Ascending aorta (tissue), 2 donors: ENCODE results near the gene MCM3AP. TPM values are rescaled to one million over a fixed set of nuclear protein-coding genes. Genes with fewer than 3 reads are reported as not detected.
"Not testable (repeated sequence)": the region's sequence is repeated elsewhere in the genome, so short reads cannot be mapped to it uniquely, and the experiment has no call there.

Experiments used
- DNase-seq, 2 donors: peaks; one replicate each; pipeline ENCODE4 v3.0.0-alpha.2; 2019; ENCODE audit warnings: low spot score in 2 of 2
- H3K27ac ChIP-seq, 2 donors: fragments of 200-600 bp; sonication (generic); one replicate each; pipeline ENCODE4 v1.5.1; 2016 to 2017; ENCODE audit warnings: mild to moderate bottlenecking in 1 of 2
- H3K27me3 ChIP-seq: fragments of 200-600 bp; sonication (generic); one replicate; pipeline ENCODE4 v1.5.1; 2017
- H3K36me3 ChIP-seq, 2 donors: fragments of 200-600 bp; sonication (generic); one replicate each; pipeline ENCODE4 v1.5.1; 2016
- H3K4me1 ChIP-seq, 2 donors: fragments of 200-600 bp; sonication (generic); one replicate each; pipeline ENCODE4 v1.5.1; 2016 to 2017; ENCODE audit warnings: mild to moderate bottlenecking in 1 of 2
- H3K4me3 ChIP-seq, 2 donors: fragments of 200-600 bp; sonication (generic); one replicate each; pipeline ENCODE4 v1.5.1; 2016 to 2017; ENCODE audit warnings: mild to moderate bottlenecking in 1 of 2
- H3K9me3 ChIP-seq, 2 donors: fragments of 200-600 bp; sonication (generic); one replicate each; pipeline ENCODE4 v1.5.1; 2016
- CTCF ChIP-seq, 3 experiments: fragments of 200-600 bp in 2 of 3; fragments of 450-650 bp in 1 of 3; sonication (generic) in 2 of 3; IDR thresholded peaks; one replicate each; pipeline ENCODE4 v1.5.1; 2016 to 2019; ENCODE audit warnings: antibody characterized with exemption in 3 of 3, mild to moderate bottlenecking in 1 of 3, moderate library complexity in 1 of 3
- intact Hi-C: fragments of 100-400 bp; cut with DNase I; formaldehyde crosslinking; loops from one replicate; pipeline ENCODE4 v1.15.1; 2023
- total RNA-seq: library from RNA; depleted of rRNA; stranded (reverse); fragments of >200 nt; gene quantifications from one replicate; pipeline ENCODE4 v1.1.0, GENCODE V29; 2016

The MCM3AP gene
- total RNA-seq, 1 donor from 2014 or later, result 121 TPM

- intact Hi-C loops, result loop anchor here (2.0 to 5.0 kb wide), 4 partner anchors 229 to 585 kb away; partner anchors contain the start of genes DIP2A and PCBP3
- H3K9me3 ChIP-seq, result no peaks in the 10 kb centered on the region
- no peaks in the 10 kb centered on the region for H3K27me3 ChIP-seq
- peak overlapping the region; percentile 65 to 79 for H3K4me3 ChIP-seq
- H3K27ac ChIP-seq, result peak overlapping the region; percentile 81 to 88
- no peak for DNase-seq
- peaks cover 15 to 16% of the 10 kb centered on the region in 2 donors for H3K4me1 ChIP-seq
- peaks cover under 1 to 1% of the 10 kb centered on the region in 2 donors for H3K36me3 ChIP-seq
- no peak for TF ChIP-seq CTCF (IDR thresholded peaks at IDR 0.05)
Observed at GRCh38 chr21:46227811-46228344, 57.5 kb downstream of the MCM3AP start.

- DNase-seq, result no peak
- Histone ChIP-seq H3K4me3 (peak overlapping the region; percentile 65 to 79), H3K36me3 (peaks cover 0 to 9% of the 10 kb centered on the region in 2 donors), H3K27me3 (no peaks in the 10 kb centered on the region), H3K27ac (peak overlapping the region; percentile 81 to 88), H3K4me1 (peaks cover 15 to 16% of the 10 kb centered on the region in 2 donors), H3K9me3 (no peaks in the 10 kb centered on the region)
- TF ChIP-seq CTCF (IDR thresholded peaks at IDR 0.05), result no peak
- intact Hi-C loops, result loop anchor here (5.0 kb wide), 2 partner anchors 230 to 270 kb away; partner anchors contain the start of gene DIP2A
Observed at GRCh38 chr21:46226920-46227599, 58.4 kb downstream of the MCM3AP start.

GRCh38 chr21:46226146-46226545 lies 59.3 kb downstream of the MCM3AP start:
- intact Hi-C loops, result loop anchor here (5.0 kb wide), 2 partner anchors 231 to 269 kb away; partner anchors contain the start of gene DIP2A
- TF ChIP-seq CTCF (IDR thresholded peaks at IDR 0.05), result no peak
- H3K27ac ChIP-seq, result peak overlapping the region; percentile 24 to 88
- no peak for DNase-seq
- no peaks in the 10 kb centered on the region for H3K27me3 ChIP-seq
- H3K4me3 ChIP-seq, result peak overlapping the region in 1 of 2 donors; percentile 36
- H3K36me3 ChIP-seq, result peaks cover 0 to 18% of the 10 kb centered on the region in 2 donors
- no peaks in the 10 kb centered on the region for H3K9me3 ChIP-seq
- peaks cover 15 to 16% of the 10 kb centered on the region in 2 donors for H3K4me1 ChIP-seq

- H3K4me1 ChIP-seq, result peaks cover 11 to 15% of the 10 kb centered on the region in 2 donors
- H3K9me3 ChIP-seq, H3K27ac ChIP-seq, intact Hi-C loops, H3K4me3 ChIP-seq, H3K27me3 ChIP-seq, DNase-seq: not testable (repeated sequence)
- peaks cover 24 to 43% of the 10 kb centered on the region in 2 donors for H3K36me3 ChIP-seq
Observed at GRCh38 chr21:46223661-46224060, 61.8 kb downstream of the MCM3AP start.

GRCh38 chr21:46223217-46223616 lies 62.2 kb downstream of the MCM3AP start:
- intact Hi-C loops, result no loop called here
- Histone ChIP-seq H3K36me3 (peaks cover 28 to 46% of the 10 kb centered on the region in 2 donors), H3K27me3 (no peaks in the 10 kb centered on the region), H3K4me1 (peaks cover 11 to 15% of the 10 kb centered on the region in 2 donors), H3K27ac (no peak overlapping the region), H3K4me3 (no peak overlapping the region), H3K9me3 (no peaks in the 10 kb centered on the region)
- DNase-seq, result no peak
- TF ChIP-seq CTCF (IDR thresholded peaks at IDR 0.05), result no peak

GRCh38 chr21:46222436-46223116 lies 62.8 kb downstream of the MCM3AP start:
- Histone ChIP-seq H3K27me3 (no peaks in the 10 kb centered on the region), H3K36me3 (peaks cover 28 to 48% of the 10 kb centered on the region in 2 donors), H3K27ac (no peak overlapping the region), H3K4me3 (no peak overlapping the region), H3K4me1 (peaks cover 11 to 15% of the 10 kb centered on the region in 2 donors), H3K9me3 (no peaks in the 10 kb centered on the region)
- no peak for DNase-seq
- TF ChIP-seq CTCF (IDR thresholded peaks at IDR 0.05), result no peak
- intact Hi-C loops, result no loop called here
